ENCODE measurements around the gene HCRT.

Gene HCRT

GRCh38 chr17:42136654-42137051 is 48.6 kb downstream of the HCRT start:
- no peak for DNase-seq

- DNase-seq: no peak
Measured at GRCh38 chr17:42135664-42136653, 49.3 kb downstream of the HCRT start.

GRCh38 chr17:42135151-42135550 is 50.1 kb downstream of the HCRT start:
- no peak for DNase-seq
